Osteoblast (primary cell): ENCODE data around the gene RBBP8. TPM values are rescaled to one million over a fixed set of nuclear protein-coding genes. Genes with fewer than 3 reads are reported as not detected.

ENCODE experiments used
- DNase-seq: peaks from one replicate; pipeline ENCODE4 v3.0.0; 2011; ENCODE audit warnings: low spot score, mixed read lengths; ENCODE audit not compliant: insufficient read length; ENCODE audit errors: missing footprints
- H2AFZ ChIP-seq: 2 replicates; pipeline ENCODE4 v1.6.0; 2011; ENCODE audit warnings: mild to moderate bottlenecking, low read length
- H3K27ac ChIP-seq: 2 replicates; pipeline ENCODE4 v1.5.1; 2011; ENCODE audit warnings: mild to moderate bottlenecking, low read depth, low read length, moderate library complexity
- H3K27me3 ChIP-seq: 2 replicates; pipeline ENCODE4 v1.6.0; 2012; ENCODE audit warnings: mild to moderate bottlenecking, control low read depth, inconsistent platforms, low read length, moderate library complexity; ENCODE audit not compliant: insufficient read depth
- H3K36me3 ChIP-seq: 2 replicates; pipeline ENCODE4 v1.5.1; 2011; ENCODE audit warnings: mild to moderate bottlenecking, low read length, control low read depth, moderate library complexity; ENCODE audit not compliant: insufficient read depth
- H3K4me1 ChIP-seq: 2 replicates; pipeline ENCODE4 v1.5.1; 2011; ENCODE audit warnings: mild to moderate bottlenecking, low read length, control low read depth, moderate library complexity; ENCODE audit not compliant: insufficient read depth
- H3K4me2 ChIP-seq: 2 replicates; pipeline ENCODE4 v1.6.0; 2011; ENCODE audit warnings: mild to moderate bottlenecking, low read length; ENCODE audit not compliant: insufficient read depth
- H3K4me3 ChIP-seq: fragments of 200-600 bp; sonication (generic); 3 replicates; pipeline ENCODE4 v1.5.1; 2012; ENCODE audit warnings: mild to moderate bottlenecking, low read length, inconsistent platforms; ENCODE audit not compliant: insufficient read depth
- H3K79me2 ChIP-seq: 2 replicates; pipeline ENCODE4 v1.6.0; 2012; ENCODE audit warnings: mild to moderate bottlenecking, low read length, control low read depth, inconsistent platforms; ENCODE audit not compliant: insufficient read depth
- H3K9me3 ChIP-seq: 2 replicates; pipeline ENCODE4 v1.5.1; 2011; ENCODE audit warnings: low read depth, low read length, control low read depth
- H4K20me1 ChIP-seq: 2 replicates; pipeline ENCODE4 v1.6.0; 2012; ENCODE audit warnings: mild to moderate bottlenecking, low read length, control low read depth; ENCODE audit not compliant: insufficient read depth
- CTCF ChIP-seq: IDR thresholded peaks from 2 replicates; pipeline ENCODE4 v1.5.1; 2011; ENCODE audit warnings: mild to moderate bottlenecking, low read depth, low read length, moderate library complexity; ENCODE audit errors: extremely low read depth
- small RNA-seq: library from RNA; depleted of rRNA; stranded (forward); fragments of <200 nt; gene quantifications from one replicate; pipeline ENCODE3, GENCODE V24; 2012
- total RNA-seq: library from RNA; depleted of rRNA; stranded (reverse); fragments of >200 nt; gene quantifications from 2 replicates; pipeline ENCODE4 v1.2.3, GENCODE V29; 2012

Gene RBBP8
- total RNA-seq, 1 donor = 40.2 TPM

GRCh38 chr18:23072079-23072478, 139.0 kb downstream of the RBBP8 start:
- DNase-seq = no peak

GRCh38 chr18:23073996-23074606, 141.0 kb downstream of the RBBP8 start:
- Histone ChIP-seq H4K20me1 (no peaks in the 10 kb centered on the region), H3K4me3 (no peak overlapping the region), H3K9me3 (no peaks in the 10 kb centered on the region), H3K27ac (no peak overlapping the region), H3K79me2 (no peaks in the 10 kb centered on the region), H3K4me2 (no peak overlapping the region), H3K4me1 (peaks cover 7% of the 10 kb centered on the region), H3K36me3 (no peaks in the 10 kb centered on the region), H3K27me3 (no peaks in the 10 kb centered on the region), H2AFZ (peak overlapping the region; percentile 64)
- TF ChIP-seq CTCF = no peak
- no peak for DNase-seq

More at GRCh38 chr18:23072079-23072478, 139.0 kb downstream of the RBBP8 start:
- Histone ChIP-seq H3K4me2 (no peak overlapping the region), H2AFZ (no peak overlapping the region), H3K27me3 (no peaks in the 10 kb centered on the region), H3K9me3 (no peaks in the 10 kb centered on the region), H4K20me1 (no peaks in the 10 kb centered on the region), H3K79me2 (no peaks in the 10 kb centered on the region), H3K27ac (no peak overlapping the region), H3K4me3 (no peak overlapping the region), H3K36me3 (no peaks in the 10 kb centered on the region), H3K4me1 (no peaks in the 10 kb centered on the region)
- TF ChIP-seq CTCF = no peak

Small RNA genes within 50 kb of the gene (small RNA-seq; reads per million reads assigned to genes)
- not detected for gene RF00019
- not detected for gene RN7SL745P

Other genes with a start within 250 kb of the RBBP8 start
- gene CABLES1, start 202.2 kb downstream of the RBBP8 start, total RNA-seq = 13.0 and 16.8 TPM in 2 replicates